Uterus (tissue), 4 donors: ENCODE results near the gene SLC26A1. TPM values are rescaled to one million over a fixed set of nuclear protein-coding genes. Genes with fewer than 3 reads are reported as not detected.

ENCODE experiments used
- DNase-seq, 2 donors: peaks; one replicate each; pipeline ENCODE4 v3.0.0-alpha.2; 2019 to 2020
- H3K27ac ChIP-seq, 2 donors: fragments of 200-600 bp; sonication (generic); 1 replicate in 1 of 2; 2 replicates in 1 of 2; pipeline ENCODE4 v1.5.1; 2016 to 2018
- H3K27me3 ChIP-seq, 2 donors: fragments of 200-600 bp; sonication (generic); one replicate each; pipeline ENCODE4 v1.5.1; 2018 to 2019; ENCODE audit warnings: control low read depth in 1 of 2
- H3K36me3 ChIP-seq, 2 donors: fragments of 200-600 bp; sonication (generic); one replicate each; pipeline ENCODE4 v1.5.1; 2019; ENCODE audit warnings: control low read depth in 1 of 2
- H3K4me1 ChIP-seq, 2 donors: fragments of 200-600 bp; sonication (generic); one replicate each; pipeline ENCODE4 v1.5.1; 2018 to 2019; ENCODE audit warnings: control low read depth in 1 of 2
- H3K4me3 ChIP-seq, 2 donors: fragments of 200-600 bp; sonication (generic); 1 replicate in 1 of 2; 2 replicates in 1 of 2; pipeline ENCODE4 v1.5.1; 2018 to 2019; ENCODE audit warnings: mild to moderate bottlenecking in 1 of 2
- H3K9me3 ChIP-seq, 2 donors: fragments of 200-600 bp; sonication (generic); one replicate each; pipeline ENCODE4 v1.5.1; 2019; ENCODE audit warnings: control low read depth in 1 of 2
- POLR2A ChIP-seq, 2 donors: fragments of 450-650 bp; IDR thresholded peaks; one replicate each; pipeline ENCODE4 v1.6.1; 2016; ENCODE audit warnings: antibody characterized with exemption in 2 of 2, mild to moderate bottlenecking in 1 of 2, moderate library complexity in 1 of 2
- intact Hi-C: fragments of 100-400 bp; cut with DNase I; formaldehyde crosslinking; loops from one replicate; pipeline ENCODE4 v1.15.1; 2023; ENCODE audit warnings: low total_unique reads
- total RNA-seq, 4 donors: library from RNA; depleted of rRNA in 3 of 4; stranded (reverse); fragments of >200 nt in 3 of 4; gene quantifications; one replicate each; pipeline versions ENCODE4 v1.1.0 to v1.2.4, GENCODE V29; 2014 to 2023
- TF ChIP-seq, protein P1 (sequence below), 4 experiments: fragments of 200-600 bp in 2 of 4; fragments of 450-650 bp in 2 of 4; sonication (generic) in 2 of 4; IDR thresholded peaks; one replicate each; pipeline ENCODE4 v1.5.1; 2016 to 2019; ENCODE audit warnings: antibody characterized with exemption in 4 of 4, mild to moderate bottlenecking in 2 of 4, moderate library complexity in 1 of 4
- donor health status: DM: yes; HTN: yes; CAD: no.

The SLC26A1 gene
- total RNA-seq, 4 donors from 2014 or later: 0.07 to 0.12 TPM; not detected in 2

DNA sequence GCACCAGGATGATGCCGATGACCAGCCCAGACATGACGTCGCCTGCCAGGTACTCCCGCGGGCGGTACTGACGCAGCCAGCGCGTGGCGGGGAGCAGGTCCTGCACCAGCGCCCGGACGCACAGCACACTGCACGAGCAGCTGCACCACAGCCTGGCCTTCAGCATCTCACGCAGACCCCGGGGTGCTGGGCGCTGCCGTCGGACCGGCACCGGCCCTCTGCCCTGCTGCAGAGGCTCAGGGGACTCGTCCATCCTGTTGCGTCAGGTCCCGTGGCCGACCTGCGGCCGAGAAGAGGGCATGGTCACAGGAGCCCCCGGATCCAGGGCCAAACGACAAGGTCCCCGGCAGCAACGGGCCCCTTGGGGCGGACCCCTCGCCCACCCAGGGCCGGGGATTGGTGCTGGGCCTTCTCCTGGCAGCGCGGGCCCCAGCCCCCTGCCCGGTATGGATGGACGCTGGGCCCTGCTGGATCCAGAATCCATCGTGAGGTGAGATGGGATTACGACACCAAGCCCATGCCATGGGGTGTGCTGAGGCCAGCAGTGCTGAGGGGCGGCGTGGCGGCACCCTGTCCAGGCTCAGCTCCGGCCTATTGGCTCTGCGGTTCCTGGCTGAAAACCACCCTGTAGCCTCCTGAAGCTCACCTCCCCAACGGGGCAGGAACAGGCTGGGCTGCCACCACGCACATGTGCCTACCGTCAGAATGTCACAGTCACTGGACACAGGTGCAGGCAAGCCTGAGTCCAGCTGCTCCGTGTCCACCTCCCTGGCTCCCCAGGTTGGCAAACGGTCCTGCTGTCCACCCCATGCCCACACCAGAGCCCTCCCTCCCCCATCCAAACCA, 1.5 kb downstream of the SLC26A1 start:
- no peak overlapping the region for H3K4me3 ChIP-seq
- no peak for DNase-seq
- H3K27me3 ChIP-seq: no peaks in the 10 kb centered on the region
- TF ChIP-seq, protein P1, sequence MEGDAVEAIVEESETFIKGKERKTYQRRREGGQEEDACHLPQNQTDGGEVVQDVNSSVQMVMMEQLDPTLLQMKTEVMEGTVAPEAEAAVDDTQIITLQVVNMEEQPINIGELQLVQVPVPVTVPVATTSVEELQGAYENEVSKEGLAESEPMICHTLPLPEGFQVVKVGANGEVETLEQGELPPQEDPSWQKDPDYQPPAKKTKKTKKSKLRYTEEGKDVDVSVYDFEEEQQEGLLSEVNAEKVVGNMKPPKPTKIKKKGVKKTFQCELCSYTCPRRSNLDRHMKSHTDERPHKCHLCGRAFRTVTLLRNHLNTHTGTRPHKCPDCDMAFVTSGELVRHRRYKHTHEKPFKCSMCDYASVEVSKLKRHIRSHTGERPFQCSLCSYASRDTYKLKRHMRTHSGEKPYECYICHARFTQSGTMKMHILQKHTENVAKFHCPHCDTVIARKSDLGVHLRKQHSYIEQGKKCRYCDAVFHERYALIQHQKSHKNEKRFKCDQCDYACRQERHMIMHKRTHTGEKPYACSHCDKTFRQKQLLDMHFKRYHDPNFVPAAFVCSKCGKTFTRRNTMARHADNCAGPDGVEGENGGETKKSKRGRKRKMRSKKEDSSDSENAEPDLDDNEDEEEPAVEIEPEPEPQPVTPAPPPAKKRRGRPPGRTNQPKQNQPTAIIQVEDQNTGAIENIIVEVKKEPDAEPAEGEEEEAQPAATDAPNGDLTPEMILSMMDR (IDR thresholded peaks at IDR 0.05): no peak
- TF ChIP-seq POLR2A (IDR thresholded peaks at IDR 0.05): no peak
- H3K27ac ChIP-seq: no peak overlapping the region
- intact Hi-C loops: no loop called here
- no peaks in the 10 kb centered on the region for H3K36me3 ChIP-seq
- peaks cover 0 to 10% of the 10 kb centered on the region in 2 donors for H3K4me1 ChIP-seq
- H3K9me3 ChIP-seq: no peaks in the 10 kb centered on the region

DNA sequence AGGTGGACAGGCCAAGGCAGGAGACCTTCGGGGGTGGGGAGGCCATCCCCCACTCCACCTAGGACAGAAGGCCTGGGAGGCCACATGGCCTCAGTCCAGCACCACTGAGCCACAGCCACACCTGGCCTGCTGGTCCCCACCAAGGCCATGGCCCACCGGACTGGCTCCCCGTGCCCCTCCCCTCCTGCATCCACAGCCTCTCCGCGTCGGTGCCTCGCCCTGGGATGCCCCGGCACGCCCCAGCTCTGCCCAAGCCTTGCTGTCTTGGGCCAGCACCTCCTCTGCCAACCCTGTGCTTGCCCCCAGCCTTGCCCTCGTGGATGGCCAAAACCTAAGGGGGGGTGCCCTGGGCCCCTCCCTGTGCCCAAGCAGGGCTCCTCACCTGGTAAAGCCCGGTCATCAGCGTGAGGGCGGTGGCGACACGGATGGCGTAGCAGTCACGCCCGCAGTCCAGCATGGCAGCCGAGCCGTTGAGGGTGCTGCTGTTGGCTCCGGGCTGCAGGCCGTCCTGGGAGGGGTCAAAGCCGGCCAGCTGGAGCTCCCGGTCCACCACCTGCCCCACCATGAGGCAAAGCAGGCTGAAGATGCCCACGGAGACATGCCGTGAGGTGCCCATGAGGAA, 2.3 kb downstream of the SLC26A1 start:
- Histone ChIP-seq H3K36me3 (no peaks in the 10 kb centered on the region), H3K9me3 (no peaks in the 10 kb centered on the region), H3K4me1 (peaks cover 0 to 10% of the 10 kb centered on the region in 2 donors), H3K4me3 (no peak overlapping the region), H3K27ac (no peak overlapping the region), H3K27me3 (no peaks in the 10 kb centered on the region)
- no peak for DNase-seq
- TF ChIP-seq POLR2A (IDR thresholded peaks at IDR 0.05): no peak
- TF ChIP-seq, protein P1 (IDR thresholded peaks at IDR 0.05): no peak
- intact Hi-C loops: no loop called here

DNA sequence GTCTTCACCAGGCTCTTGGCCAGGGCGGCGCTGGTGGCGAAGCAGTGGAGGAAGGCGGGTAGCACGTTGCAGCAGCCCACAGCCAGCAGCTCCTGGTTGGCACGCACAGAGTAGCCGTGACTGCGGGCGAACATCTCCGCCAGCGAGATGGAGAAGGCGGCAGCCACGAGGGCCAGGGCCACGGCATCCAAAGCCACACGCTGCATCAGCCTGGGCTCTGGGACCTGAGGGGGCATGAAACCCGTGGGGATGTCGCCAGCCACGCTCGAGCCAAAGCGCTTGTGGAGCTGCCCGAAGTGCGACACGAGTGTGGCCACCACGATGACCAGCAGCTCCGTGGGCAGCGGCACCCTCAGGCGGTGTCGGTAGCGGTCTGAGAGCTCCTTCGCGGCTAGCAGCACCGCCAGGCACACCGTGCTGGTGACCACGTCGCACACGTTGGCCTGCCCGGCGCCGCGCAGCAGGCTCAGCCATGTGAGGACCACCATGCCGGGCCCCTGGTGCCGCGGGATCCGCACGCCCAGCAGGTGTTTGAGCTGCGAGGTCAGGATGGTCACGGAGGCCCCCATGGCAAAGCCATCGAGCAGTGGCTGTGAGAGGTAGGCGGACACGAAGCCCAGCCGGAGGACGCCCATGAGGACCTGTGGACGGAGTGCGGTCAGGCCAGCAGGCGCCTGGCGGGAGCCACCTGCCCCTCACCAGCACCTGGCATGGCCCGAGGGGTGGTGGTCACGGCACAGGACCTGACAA, 3.3 kb downstream of the SLC26A1 start:
- no peaks in the 10 kb centered on the region for H3K27me3 ChIP-seq
- no peak overlapping the region for H3K4me3 ChIP-seq
- no peaks in the 10 kb centered on the region for H3K9me3 ChIP-seq
- DNase-seq: no peak
- H3K36me3 ChIP-seq: no peaks in the 10 kb centered on the region
- intact Hi-C loops: no loop called here
- no peak overlapping the region for H3K27ac ChIP-seq
- no peak for TF ChIP-seq POLR2A (IDR thresholded peaks at IDR 0.05)
- peaks cover 0 to 10% of the 10 kb centered on the region in 2 donors for H3K4me1 ChIP-seq

DNA sequence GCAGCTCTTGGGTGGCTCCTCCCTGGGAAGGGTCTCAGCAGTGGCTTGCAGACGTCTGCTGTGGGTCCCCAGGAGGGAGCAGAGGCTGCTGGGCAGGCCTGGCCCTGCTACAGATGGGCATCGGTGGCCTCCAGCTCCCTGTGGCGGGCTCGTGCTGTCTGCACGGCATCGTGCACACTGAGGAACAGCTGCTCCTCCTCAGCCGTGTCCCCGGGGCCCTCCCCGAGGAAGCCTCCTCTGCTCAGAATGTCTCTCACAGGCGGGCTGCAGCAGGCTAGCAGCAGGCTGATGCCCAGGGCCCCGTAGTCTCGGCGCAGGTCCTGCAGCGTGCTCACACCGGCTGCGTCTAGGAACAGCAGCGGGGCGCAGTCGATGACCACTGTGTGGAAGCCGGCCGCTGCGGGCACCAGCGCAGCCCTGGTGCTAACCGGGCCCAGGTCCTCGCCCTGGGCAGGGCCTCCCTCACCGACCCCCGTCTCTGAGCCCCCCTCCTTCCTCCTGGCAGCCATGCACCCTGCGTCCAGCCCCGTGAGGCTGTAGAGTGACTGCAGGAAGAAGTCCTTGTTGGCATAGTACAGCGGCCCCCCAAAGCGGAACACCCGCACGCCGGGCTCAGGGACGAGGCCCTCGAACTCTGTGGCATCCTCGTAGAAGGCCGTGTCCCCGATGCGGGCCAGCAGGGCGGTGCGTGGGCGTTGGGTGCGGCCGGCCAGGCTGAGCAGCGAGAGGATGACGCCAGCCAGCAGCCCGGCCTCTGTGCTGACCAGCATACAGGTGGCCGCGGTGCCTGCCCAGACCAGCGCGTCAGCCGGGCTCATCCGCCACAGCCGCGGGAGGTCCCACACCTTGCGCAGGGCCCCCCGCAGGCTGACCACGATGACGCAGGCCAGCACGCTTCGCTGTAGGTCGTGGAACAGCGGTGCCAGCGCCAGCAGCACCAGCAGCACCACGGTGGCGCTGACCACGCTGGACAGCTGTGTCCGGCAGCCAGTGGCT, 4.2 kb downstream of the SLC26A1 start:
- Histone ChIP-seq H3K27ac (no peak overlapping the region), H3K27me3 (no peaks in the 10 kb centered on the region), H3K9me3 (no peaks in the 10 kb centered on the region), H3K4me1 (peaks cover 0 to 10% of the 10 kb centered on the region in 2 donors), H3K4me3 (no peak overlapping the region), H3K36me3 (no peaks in the 10 kb centered on the region)
- TF ChIP-seq POLR2A (IDR thresholded peaks at IDR 0.05): no peak
- TF ChIP-seq, protein P1 (IDR thresholded peaks at IDR 0.05): no peak
- intact Hi-C loops: no loop called here
- no peak for DNase-seq
